ENCODE data around the gene RTP2. TPM values are rescaled to one million over a fixed set of nuclear protein-coding genes. Genes with fewer than 3 reads are reported as not detected.

RTP2 gene
- total and polyA plus RNA-seq, 9 of the 15 experiments (the other 6 are each of a cell fraction or from before 2014, with no cell fraction given): not detected

GRCh38 chr3:187661267-187661666 is 41.1 kb downstream of the RTP2 start:
- ATAC-seq (no peak), FAIRE-seq (no peak), DNase-seq (ENCODE audit: extremely low read depth in 1 of 4, low spot score in 3 of 4) (no peak)
- intact Hi-C loops (cut with micrococcal nuclease) (no loop called here), in situ Hi-C loops (cut with MboI) (no loop called here)
- H3K4me2 ChIP-seq (ENCODE audit: insufficient read depth, low read length): no peak overlapping the region
- no peaks in the 10 kb centered on the region for H3K27me3 ChIP-seq (ENCODE audit: control insufficient read depth in 2 of 2, insufficient read depth in 2 of 2, low read length in 2 of 2)
- H3K9ac ChIP-seq (ENCODE audit: insufficient read depth in 1 of 2, low read depth in 2 of 2, low read length in 2 of 2): no peak overlapping the region
- no peaks in the 10 kb centered on the region for H3K79me2 ChIP-seq (ENCODE audit: control insufficient read depth, insufficient read depth, low read length)
- no peaks in the 10 kb centered on the region; the same call in 1 of the 2 replicates for H4K20me1 ChIP-seq (replicated peaks; ENCODE audit: control insufficient read depth, insufficient read depth, low read length)
- POLR2A ChIA-PET: interaction anchor here (1.0 kb wide), 1 partner anchor 9 kb away, joined by 3 read pairs; no protein-coding TSS in a partner anchor
- no peak for TF ChIP-seq TCF15 (CRISPR knock-in tag; IDR thresholded peaks at IDR 0.05)
- TF ChIP-seq PURB (CRISPR knock-in tag; IDR thresholded peaks at IDR 0.05; ENCODE audit: low read depth): no peak
- no peak for TF ChIP-seq ELF4 (CRISPR knock-in tag; IDR thresholded peaks at IDR 0.05)
- no peak for TF ChIP-seq FOXA3 (CRISPR knock-in tag; conservative IDR thresholded peaks at IDR 0.05 in 1 of 2, IDR thresholded peaks at IDR 0.05 in 1 of 2)
- no peak for TF ChIP-seq ZBTB34 (CRISPR knock-in tag; IDR thresholded peaks at IDR 0.05)
- no peak for TF ChIP-seq FOXK2 (conservative IDR thresholded peaks at IDR 0.05 in 1 of 2, IDR thresholded peaks at IDR 0.05 in 1 of 2; ENCODE audit: low read depth in 2 of 2)
- TF ChIP-seq MECOM (CRISPR knock-in tag; IDR thresholded peaks at IDR 0.05): no peak
- no peak for TF ChIP-seq GATA2 (CRISPR knock-in tag; IDR thresholded peaks at IDR 0.05)
- no peak for TF ChIP-seq FOXA1 (IDR thresholded peaks at IDR 0.05; ENCODE audit: borderline replicate concordance)
- TF ChIP-seq IFI16 (CRISPR knock-in tag; IDR thresholded peaks at IDR 0.05): no peak
- TF ChIP-seq HES1 (IDR thresholded peaks at IDR 0.05; ENCODE audit: low read depth): no peak
- no peak for TF ChIP-seq LEF1 (IDR thresholded peaks at IDR 0.05)
- TF ChIP-seq MTA3 (IDR thresholded peaks at IDR 0.05; ENCODE audit: borderline replicate concordance): no peak
- no peak for TF ChIP-seq HMG20A (CRISPR knock-in tag; conservative IDR thresholded peaks at IDR 0.05)
- TF ChIP-seq, protein P1, sequence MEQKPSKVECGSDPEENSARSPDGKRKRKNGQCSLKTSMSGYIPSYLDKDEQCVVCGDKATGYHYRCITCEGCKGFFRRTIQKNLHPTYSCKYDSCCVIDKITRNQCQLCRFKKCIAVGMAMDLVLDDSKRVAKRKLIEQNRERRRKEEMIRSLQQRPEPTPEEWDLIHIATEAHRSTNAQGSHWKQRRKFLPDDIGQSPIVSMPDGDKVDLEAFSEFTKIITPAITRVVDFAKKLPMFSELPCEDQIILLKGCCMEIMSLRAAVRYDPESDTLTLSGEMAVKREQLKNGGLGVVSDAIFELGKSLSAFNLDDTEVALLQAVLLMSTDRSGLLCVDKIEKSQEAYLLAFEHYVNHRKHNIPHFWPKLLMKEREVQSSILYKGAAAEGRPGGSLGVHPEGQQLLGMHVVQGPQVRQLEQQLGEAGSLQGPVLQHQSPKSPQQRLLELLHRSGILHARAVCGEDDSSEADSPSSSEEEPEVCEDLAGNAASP (IDR thresholded peaks at IDR 0.05): no peak
- TF ChIP-seq, protein P2, sequence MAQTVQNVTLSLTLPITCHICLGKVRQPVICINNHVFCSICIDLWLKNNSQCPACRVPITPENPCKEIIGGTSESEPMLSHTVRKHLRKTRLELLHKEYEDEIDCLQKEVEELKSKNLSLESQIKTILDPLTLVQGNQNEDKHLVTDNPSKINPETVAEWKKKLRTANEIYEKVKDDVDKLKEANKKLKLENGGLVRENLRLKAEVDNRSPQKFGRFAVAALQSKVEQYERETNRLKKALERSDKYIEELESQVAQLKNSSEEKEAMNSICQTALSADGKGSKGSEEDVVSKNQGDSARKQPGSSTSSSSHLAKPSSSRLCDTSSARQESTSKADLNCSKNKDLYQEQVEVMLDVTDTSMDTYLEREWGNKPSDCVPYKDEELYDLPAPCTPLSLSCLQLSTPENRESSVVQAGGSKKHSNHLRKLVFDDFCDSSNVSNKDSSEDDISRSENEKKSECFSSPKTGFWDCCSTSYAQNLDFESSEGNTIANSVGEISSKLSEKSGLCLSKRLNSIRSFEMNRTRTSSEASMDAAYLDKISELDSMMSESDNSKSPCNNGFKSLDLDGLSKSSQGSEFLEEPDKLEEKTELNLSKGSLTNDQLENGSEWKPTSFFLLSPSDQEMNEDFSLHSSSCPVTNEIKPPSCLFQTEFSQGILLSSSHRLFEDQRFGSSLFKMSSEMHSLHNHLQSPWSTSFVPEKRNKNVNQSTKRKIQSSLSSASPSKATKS (CRISPR knock-in tag; IDR thresholded peaks at IDR 0.05): no peak
- TF ChIP-seq SUPT5H (IDR thresholded peaks at IDR 0.05): no peak
- TF ChIP-seq GTF2A2 (tag; IDR thresholded peaks at IDR 0.05): no peak
- no peaks in the 10 kb centered on the region for H3K9me3 ChIP-seq (replicated peaks; ENCODE audit: control insufficient read depth, insufficient read depth, low read depth, low read length)
- CTCF ChIA-PET (ENCODE audit: low intra/inter-chr PET ratio): no interaction called here
- BruUV-seq (replicated peaks): no TSS peak
- no peak overlapping the region for H3K27ac ChIP-seq (ENCODE audit: extremely low read depth, low read depth, low read length)
- H3K4me3 ChIP-seq: no peak overlapping the region
- H3K36me3 ChIP-seq (ENCODE audit: control insufficient read depth, insufficient read depth, low read length): no peaks in the 10 kb centered on the region
- H3K9me1 ChIP-seq (ENCODE audit: control insufficient read depth, insufficient read depth, low read length): no peaks in the 10 kb centered on the region
- no peak overlapping the region for H2AFZ ChIP-seq (ENCODE audit: low read depth, low read length)
- no peaks in the 10 kb centered on the region for H3K4me1 ChIP-seq (replicated peaks in 1 of 2; ENCODE audit: control insufficient read depth in 2 of 2, insufficient read depth in 2 of 2, low read length in 2 of 2)

Measured in K562 (cell line).